ENCODE data around the gene ATP5ME. TPM values are rescaled to one million over a fixed set of nuclear protein-coding genes. Genes with fewer than 3 reads are reported as not detected.

The ATP5ME gene
- total RNA-seq, 1 donor: 72.5 TPM

DNA sequence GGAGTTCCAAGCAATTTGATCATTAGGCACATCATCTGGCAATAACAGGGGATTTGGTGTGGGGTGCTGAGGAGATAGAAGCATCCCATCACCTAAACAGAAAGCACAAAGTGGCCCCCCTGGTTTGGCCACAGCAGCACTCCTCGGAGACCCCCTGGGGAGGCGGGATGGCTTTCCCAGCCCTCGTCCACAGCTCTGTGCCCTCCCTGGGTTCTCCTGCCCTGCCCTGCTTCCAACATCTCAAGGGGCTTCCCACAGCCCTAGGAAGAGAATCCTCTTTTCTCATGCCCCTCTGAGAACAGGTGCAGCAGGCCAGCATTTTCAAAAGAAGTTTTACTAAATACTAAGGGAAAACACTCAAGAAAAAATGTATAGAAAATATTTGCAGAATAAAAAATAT lies 12.8 kb downstream of the ATP5ME start:
- H3K4me3 ChIP-seq (ENCODE audit: low read depth, low read length): no peak overlapping the region
- no peak for DNase-seq (ENCODE audit: low read depth)
- TF ChIP-seq, protein P1, sequence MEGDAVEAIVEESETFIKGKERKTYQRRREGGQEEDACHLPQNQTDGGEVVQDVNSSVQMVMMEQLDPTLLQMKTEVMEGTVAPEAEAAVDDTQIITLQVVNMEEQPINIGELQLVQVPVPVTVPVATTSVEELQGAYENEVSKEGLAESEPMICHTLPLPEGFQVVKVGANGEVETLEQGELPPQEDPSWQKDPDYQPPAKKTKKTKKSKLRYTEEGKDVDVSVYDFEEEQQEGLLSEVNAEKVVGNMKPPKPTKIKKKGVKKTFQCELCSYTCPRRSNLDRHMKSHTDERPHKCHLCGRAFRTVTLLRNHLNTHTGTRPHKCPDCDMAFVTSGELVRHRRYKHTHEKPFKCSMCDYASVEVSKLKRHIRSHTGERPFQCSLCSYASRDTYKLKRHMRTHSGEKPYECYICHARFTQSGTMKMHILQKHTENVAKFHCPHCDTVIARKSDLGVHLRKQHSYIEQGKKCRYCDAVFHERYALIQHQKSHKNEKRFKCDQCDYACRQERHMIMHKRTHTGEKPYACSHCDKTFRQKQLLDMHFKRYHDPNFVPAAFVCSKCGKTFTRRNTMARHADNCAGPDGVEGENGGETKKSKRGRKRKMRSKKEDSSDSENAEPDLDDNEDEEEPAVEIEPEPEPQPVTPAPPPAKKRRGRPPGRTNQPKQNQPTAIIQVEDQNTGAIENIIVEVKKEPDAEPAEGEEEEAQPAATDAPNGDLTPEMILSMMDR (IDR thresholded peaks at IDR 0.05; ENCODE audit: insufficient read depth, low read depth, low read length): no peak

DNA sequence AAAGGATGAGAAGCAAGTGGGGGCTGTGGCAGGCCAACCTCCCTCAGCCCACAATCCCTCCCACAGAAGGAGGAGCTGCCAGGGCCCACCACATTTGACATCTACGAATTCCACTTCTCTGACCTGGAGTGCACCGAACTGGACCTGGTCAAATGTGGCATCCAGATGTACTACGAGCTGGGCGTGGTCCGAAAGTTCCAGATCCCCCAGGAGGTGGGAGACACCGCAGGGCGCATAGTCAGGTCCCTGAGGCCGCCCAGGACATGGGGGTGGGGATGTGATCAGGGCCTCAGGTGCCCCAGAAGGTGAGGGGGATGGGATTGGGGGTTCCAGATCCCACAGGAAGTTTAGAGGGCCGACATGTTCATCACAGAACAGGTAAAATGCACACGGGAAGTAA lies 13.7 kb downstream of the ATP5ME start:
- no peak for DNase-seq (ENCODE audit: low read depth)
- H3K4me3 ChIP-seq (ENCODE audit: low read depth, low read length): no peak overlapping the region
- TF ChIP-seq, protein P1 (IDR thresholded peaks at IDR 0.05; ENCODE audit: insufficient read depth, low read depth, low read length): no peak

DNA sequence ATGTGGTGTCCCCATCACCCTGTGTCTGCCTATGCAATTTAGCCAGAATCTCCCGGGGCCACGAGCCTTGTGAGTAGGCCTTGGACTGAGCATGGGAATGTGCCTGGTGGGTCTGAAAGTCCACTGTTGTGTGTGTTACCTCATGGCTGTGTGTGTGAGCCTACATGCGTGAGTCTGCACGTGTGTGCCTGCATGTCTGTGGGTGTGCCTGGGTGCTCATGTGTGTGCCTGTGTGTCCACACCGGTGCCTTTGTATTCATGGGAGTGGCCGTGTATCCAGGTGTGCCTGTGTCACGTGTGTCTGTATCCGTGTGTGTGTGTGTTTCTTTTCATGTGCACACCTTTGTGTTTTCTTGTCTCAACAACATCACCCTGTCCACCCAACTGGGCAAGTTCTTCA lies 14.2 kb downstream of the ATP5ME start:
- TF ChIP-seq, protein P1 (IDR thresholded peaks at IDR 0.05; ENCODE audit: insufficient read depth, low read depth, low read length): no peak
- DNase-seq (ENCODE audit: low read depth): no peak
- H3K4me3 ChIP-seq (ENCODE audit: low read depth, low read length): no peak overlapping the region

DNA sequence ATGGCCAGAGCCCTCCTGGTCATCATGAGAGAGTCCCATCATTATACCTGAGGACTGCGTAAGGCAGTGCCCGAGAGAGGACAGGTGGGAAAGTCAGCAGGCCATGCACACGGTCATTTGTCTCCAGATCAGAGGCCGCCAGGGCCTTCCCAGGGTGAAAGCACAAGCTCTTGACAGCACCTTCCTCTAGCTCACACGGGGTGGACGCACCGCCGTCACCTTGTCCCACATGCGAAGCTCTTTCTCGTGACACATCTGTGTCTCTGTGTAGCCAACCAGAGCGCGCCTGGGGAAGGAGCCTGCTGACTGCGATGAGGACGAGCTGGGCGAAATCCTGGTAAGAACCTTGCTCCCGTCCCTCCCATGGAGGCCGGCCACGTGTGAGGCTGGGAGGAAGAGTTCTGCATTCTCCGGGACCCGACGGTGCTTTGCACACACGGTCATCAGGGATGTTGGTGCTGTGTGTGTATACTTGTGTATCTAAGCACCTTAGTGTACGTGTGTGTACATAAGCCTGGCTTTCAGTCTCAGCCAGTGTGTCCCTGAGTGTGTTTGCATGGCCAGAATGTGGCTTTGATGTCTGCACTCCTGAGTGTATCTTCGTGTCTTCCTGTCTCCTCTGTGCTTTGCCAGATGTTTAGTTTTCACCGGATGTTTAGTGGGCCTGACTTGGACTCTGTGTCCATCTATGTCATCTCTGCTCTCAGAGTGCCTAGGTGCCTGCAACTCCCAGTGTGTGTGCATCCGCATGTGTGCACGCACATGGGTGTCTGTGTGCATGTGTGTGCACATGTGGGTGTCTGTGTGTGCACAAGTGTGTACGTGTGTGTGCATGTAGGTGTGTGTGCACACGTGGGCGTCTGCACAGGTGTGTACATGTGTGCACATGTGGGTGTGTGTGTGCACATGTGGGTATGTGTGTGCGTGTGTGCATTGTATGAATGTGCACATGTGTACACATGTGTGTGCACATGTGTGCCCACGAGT lies 15.1 kb downstream of the ATP5ME start:
- TF ChIP-seq, protein P1 (IDR thresholded peaks at IDR 0.05; ENCODE audit: insufficient read depth, low read depth, low read length): no peak
- H3K4me3 ChIP-seq (ENCODE audit: low read depth, low read length): no peak overlapping the region
- DNase-seq (ENCODE audit: low read depth): no peak

DNA sequence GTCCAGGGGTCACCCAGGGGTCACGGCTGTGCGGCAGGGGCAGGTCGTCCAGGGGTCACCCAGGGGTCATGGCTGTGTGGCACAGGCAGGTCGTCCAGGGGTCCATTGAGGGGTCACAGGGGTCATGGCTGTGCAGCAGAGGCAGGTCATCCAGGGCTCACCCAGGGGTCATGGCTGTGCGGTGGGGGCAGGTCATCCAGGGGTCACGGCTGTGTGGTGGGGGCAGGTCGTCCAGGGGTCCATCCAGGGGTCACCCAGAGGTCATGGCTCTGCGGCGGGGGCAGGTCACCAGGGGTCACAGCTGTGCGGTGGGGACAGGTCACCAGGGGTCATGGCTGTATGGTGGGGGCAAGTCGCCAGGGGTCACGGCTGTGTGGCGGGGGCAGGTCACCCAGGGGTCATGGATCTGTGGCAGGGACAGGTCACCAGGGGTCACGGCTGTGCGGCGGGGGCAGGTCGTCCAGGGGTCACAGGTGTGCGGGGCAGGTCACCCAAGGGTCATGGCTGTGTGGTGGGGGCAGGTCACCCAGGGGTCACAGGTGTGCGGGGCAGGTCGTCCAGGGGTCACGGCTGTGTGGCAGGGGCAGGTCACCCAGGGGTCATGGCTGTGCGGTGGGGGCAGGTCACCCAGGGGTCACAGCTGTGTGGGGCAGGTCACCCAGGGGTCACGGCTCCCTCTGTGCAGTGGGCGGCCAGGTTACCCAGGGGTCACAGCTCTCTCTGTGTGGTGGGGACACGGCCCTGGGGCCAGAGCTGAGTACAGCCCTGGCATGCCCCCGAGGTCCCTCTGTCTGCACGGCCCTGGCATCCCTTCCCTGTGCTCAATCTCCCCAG lies 16.0 kb downstream of the ATP5ME start:
- TF ChIP-seq, protein P1 (IDR thresholded peaks at IDR 0.05; ENCODE audit: insufficient read depth, low read depth, low read length): no peak
- DNase-seq (ENCODE audit: low read depth): no peak
- no peak overlapping the region for H3K4me3 ChIP-seq (ENCODE audit: low read depth, low read length)

DNA sequence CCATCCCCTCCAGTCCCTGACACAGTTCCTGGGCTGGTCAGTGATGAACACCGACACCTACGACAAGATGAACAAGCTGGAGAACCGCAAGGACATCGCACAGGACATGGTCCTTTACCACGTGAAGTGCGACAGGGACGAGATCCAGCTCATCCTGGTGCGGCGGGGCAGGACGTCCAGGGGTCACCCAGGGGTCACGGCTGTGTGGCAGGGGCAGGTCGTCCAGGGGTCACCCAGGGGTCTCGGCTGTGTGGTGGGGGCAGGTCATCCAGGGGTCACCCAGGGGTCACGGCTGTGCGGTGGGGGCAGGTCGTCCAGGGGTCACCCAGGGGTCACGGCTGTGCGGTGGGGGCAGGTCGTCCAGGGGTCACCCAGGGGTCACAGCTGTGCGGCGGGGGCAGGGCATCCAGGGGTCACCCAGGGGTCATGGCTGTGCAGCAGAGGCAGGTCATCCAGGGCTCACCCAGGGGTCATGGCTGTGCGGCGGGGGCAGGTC lies 16.7 kb downstream of the ATP5ME start:
- no peak for DNase-seq (ENCODE audit: low read depth)
- H3K4me3 ChIP-seq (ENCODE audit: low read depth, low read length): no peak overlapping the region
- TF ChIP-seq, protein P1 (IDR thresholded peaks at IDR 0.05; ENCODE audit: insufficient read depth, low read depth, low read length): no peak

Measured in fibroblast of villous mesenchyme (primary cell).